ENCODE measurements around the gene NEURL1. TPM values are rescaled to one million over a fixed set of nuclear protein-coding genes. Genes with fewer than 3 reads are reported as not detected.

The NEURL1 gene
- total RNA-seq, 1 donor from 2014 or later: 0.05 TPM

DNA sequence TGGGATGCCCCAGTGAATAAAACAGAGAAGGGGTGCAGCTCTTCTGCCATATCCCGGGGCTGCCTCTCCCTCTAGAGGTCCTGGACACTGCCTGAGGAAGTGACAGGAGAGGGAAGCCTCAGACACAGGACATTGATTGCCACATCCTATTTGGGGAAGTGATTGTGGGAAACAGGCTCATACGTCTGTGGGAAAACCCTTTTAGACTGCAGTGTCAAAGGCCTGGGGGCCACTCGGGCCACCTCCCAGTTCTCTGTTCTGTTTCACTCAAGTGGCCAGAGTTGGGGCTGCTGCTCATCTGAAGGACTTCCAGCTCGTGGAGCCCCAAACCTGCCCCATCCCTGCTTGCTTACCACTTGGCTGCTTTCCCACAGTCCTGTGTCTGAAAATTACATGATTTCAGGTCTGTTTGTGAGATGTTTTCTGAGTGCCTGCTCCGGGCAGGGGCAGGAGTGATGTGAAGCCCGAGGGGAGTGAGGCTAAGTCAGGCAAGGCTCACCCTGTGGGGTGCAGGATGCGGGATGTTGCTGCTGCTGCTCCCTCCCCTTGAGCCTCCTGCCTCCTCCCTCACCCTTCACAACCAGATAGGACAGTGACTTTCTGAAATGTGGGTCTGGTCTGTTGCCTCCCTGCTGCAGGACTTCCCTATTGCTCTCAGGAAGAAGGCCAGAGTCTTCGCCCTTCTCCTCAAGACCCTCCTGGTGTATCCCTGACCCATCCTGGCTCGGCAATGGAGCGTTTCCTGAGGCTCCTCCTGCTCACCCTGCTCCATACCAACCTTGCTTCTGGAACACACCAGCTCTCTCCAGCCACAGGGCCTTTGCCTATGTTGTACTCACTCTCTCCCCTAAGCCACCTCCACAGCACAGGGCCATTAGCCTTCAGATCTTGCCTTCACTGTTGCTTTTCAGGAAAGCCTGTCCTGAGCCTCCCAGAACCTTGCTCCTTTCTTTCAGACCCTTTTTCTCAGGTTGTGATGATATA lies 58.4 kb downstream of the NEURL1 start:
- intact Hi-C loops (cut with DNase I): no loop called here
- ATAC-seq (ENCODE audit: poor library complexity) (peak; percentile 16), DNase-seq (no peak)

- ATAC-seq (ENCODE audit: poor library complexity) (no peak), DNase-seq (no peak)
- intact Hi-C loops (cut with DNase I): no loop called here
These were observed 59.6 kb downstream of the NEURL1 start for GRCh38 chr10:103552856-103553742.

GRCh38 chr10:103553743-103554487 lies 60.4 kb downstream of the NEURL1 start:
- intact Hi-C loops (cut with DNase I): no loop called here
- no peak for DNase-seq
- ATAC-seq (ENCODE audit: poor library complexity): no peak

- peak; percentile 72 for ATAC-seq (ENCODE audit: poor library complexity)
- intact Hi-C loops (cut with DNase I): no loop called here
These were observed 61.2 kb downstream of the NEURL1 start for GRCh38 chr10:103554488-103555324.

GRCh38 chr10:103555325-103555649 lies 61.8 kb downstream of the NEURL1 start:
- DNase-seq (no peak), ATAC-seq (ENCODE audit: poor library complexity) (no peak)
- intact Hi-C loops (cut with DNase I): no loop called here

More at GRCh38 chr10:103554488-103555324, 61.2 kb downstream of the NEURL1 start:
- DNase-seq: peak; percentile 61

- ATAC-seq (ENCODE audit: poor library complexity) (no peak), DNase-seq (no peak)
These were observed 62.2 kb downstream of the NEURL1 start for GRCh38 chr10:103555712-103556111.

GRCh38 chr10:103556383-103557007 lies 63.0 kb downstream of the NEURL1 start:
- no peak for DNase-seq
- intact Hi-C loops (cut with DNase I): no loop called here
- no peak for ATAC-seq (ENCODE audit: poor library complexity)

More at GRCh38 chr10:103555712-103556111, 62.2 kb downstream of the NEURL1 start:
- intact Hi-C loops (cut with DNase I): no loop called here

GRCh38 chr10:103557455-103557854 lies 64.0 kb downstream of the NEURL1 start:
- intact Hi-C loops (cut with DNase I): no loop called here
- no peak for DNase-seq
- no peak for ATAC-seq (ENCODE audit: poor library complexity)

DNA sequence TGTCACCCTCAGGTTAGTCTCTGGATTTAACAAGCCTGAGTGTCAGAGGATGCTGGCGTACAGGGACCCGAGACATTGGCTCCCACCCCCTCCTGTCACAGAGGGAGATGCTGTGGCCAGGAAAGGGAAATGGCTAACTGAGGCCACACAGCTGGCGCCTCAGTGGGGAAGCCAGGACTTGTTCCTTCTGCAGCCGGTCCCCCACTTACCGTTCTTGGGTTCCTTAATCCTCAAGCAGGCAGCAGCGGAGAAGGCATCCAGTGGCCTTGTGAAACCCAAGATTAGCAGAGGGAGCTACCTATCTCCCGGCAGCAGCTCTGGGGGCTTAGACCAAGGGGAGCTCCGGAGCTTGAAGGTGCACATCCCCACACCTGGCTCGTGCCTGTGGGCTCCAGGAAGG lies 65.4 kb downstream of the NEURL1 start:
- DNase-seq (no peak), ATAC-seq (ENCODE audit: poor library complexity) (no peak)
- intact Hi-C loops (cut with DNase I): no loop called here

GRCh38 chr10:103559776-103560175 lies 66.3 kb downstream of the NEURL1 start:
- intact Hi-C loops (cut with DNase I): no loop called here
- no peak for ATAC-seq (ENCODE audit: poor library complexity)
- DNase-seq: no peak

DNA sequence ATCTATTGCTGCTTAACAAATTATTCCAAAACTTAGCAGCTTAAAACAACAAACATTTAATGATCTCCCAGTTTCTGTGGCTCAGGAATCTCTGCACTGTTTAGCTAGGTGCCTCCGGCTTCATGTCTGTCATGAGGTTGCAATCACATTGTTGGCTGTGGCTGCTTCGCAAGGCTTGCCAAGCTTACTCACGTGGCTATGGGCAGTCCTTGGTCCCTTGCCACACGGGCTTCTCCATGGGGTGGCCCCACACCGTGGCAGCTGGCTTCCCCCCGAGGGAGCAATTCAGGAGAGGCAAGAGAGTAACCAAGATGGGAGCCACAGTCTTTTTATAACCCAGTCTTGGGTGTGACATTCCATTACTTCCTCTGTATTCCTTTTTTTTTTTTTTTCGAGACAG lies 67.4 kb downstream of the NEURL1 start:
- ATAC-seq (ENCODE audit: poor library complexity) (no peak), DNase-seq (no peak)
- intact Hi-C loops (cut with DNase I): no loop called here

DNA sequence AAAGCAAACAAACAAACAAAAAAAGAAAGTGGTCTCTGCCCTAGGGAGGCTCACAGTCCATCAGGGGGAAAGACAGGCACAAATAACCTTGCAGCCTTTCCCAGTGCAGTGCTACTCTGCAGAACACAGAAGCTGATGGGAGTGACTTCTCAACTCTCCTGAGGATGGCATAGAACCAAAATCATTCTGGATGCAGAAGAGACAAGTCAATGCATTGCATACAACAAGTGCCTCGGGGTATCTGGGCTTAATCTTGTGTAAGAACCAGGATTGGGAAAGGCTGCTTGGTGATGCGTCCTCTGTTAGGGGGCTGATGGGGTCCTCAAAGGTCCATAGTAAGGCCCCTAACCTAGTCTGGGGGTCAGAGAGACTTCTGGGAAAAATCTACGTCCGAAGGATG lies 68.9 kb downstream of the NEURL1 start:
- DNase-seq: no peak
- intact Hi-C loops (cut with DNase I): no loop called here
- ATAC-seq (ENCODE audit: poor library complexity): no peak

DNA sequence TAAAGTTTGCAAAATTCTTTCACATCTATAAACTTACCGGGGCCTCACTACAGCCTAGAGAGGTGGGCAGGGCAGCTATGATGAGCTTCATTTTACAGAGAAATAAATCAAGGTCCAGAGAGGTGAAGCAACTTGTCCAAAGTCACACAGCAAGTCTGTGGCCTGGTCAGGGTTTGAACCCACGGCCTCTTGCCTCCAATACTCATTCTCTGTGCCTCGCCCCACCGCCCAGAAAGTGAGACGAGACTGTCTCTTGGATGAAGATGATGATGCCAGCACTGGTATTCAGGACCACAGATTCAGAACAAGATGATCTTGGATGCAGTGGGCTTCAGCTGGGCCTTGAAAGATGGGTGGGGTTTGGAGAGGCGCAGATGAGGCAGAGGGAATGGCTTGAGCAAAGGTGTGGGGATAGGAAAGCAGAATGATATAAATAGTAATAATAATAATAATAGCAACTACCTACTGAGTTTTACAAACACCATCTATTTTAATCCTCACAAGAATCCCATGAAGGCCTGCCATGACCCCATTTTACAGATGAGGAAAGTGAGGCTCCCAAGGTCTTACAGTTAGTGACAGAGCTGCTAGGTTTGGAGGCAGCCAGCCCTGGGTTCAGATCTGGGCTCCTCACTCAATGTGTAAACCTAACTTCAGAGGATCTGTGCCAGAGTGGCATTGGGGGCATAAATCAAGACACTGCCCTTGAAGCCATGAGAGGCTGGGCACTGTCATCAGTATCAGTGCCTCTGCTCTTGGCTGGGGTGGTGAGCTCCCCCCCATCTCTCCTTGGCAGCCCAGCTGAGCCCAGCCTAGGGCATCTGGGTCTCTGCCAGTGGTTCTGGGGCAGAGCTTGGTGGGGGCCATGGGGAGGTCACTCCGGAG lies 70.0 kb downstream of the NEURL1 start:
- intact Hi-C loops (cut with DNase I): no loop called here
- DNase-seq: no peak
- ATAC-seq (ENCODE audit: poor library complexity): no peak

DNA sequence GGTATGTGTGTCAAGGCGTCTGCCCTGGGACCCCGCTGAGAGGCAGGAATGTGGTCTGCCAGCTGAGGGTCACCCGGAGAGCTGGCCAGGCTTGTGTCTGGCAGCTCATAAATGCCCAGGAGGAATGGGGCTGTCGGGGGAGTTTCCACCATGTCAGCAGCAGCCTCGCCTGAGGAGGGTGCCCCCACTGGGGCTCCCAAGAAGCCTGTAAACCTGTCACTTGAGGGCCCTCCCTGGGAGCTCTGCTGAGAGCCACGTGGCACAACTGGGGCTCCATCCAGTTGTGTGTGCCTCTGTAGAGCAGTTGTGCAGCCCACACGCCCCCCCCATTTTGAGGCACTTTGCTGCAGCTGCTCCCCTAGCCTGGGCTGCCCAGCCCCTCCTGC lies 70.6 kb downstream of the NEURL1 start:
- DNase-seq (no peak), ATAC-seq (ENCODE audit: poor library complexity) (no peak)
- intact Hi-C loops (cut with DNase I): no loop called here

GRCh38 chr10:103564776-103565520 lies 71.4 kb downstream of the NEURL1 start:
- ATAC-seq (ENCODE audit: poor library complexity): no peak
- DNase-seq: no peak

DNA sequence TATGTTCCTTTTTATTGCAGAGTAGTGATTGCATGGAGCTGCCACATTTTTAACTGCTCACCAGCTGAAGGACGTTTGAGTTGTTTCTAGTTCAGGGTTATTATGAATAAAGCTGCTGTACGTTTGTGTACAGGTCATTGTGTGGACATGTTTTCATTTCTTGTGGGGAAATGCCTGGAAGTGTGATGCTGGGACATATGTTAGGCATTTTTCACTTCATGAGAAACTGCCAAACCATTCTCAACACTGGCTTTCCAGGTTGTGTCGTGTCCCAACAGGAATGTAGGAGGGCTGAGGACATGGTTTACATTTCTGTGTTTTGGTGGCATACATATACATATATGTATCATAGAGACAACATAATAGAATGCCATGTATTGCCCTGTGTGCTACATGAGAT lies 73.0 kb downstream of the NEURL1 start:
- intact Hi-C loops (cut with DNase I): no loop called here
- no peak for DNase-seq
- no peak for ATAC-seq (ENCODE audit: poor library complexity)

More at GRCh38 chr10:103564776-103565520, 71.4 kb downstream of the NEURL1 start:
- intact Hi-C loops (cut with DNase I): no loop called here
